ENCODE measurements around the gene DNAJC21.

- TF ChIP-seq CTCF (IDR thresholded peaks at IDR 0.05) = no peak
- TF ChIP-seq POLR2A (IDR thresholded peaks at IDR 0.05) = no peak
Observed at GRCh38 chr5:34957321-34957720, 28.0 kb downstream of the DNAJC21 start.

Data from esophagus squamous epithelium (tissue), 4 donors.